ENCODE data around the gene CRTC3. TPM values are rescaled to one million over a fixed set of nuclear protein-coding genes. Genes with fewer than 3 reads are reported as not detected.
"Not testable (repeated sequence)": the region's sequence is repeated elsewhere in the genome, so short reads cannot be mapped to it uniquely, and the experiment has no call there.

Gene CRTC3
- total RNA-seq, 2 experiments from 2014 or later = 62.3 to 79.1 TPM

- H3K27ac Mint-ChIP-seq; DNase-seq; H3K27me3 Mint-ChIP-seq; H3K9me3 Mint-ChIP-seq (ENCODE audit: low read depth); ATAC-seq; CTCF ChIA-PET; H3K4me3 Mint-ChIP-seq: not testable (repeated sequence)
- Mint-ChIP-seq H3K4me1 (peaks cover 20% of the 10 kb centered on the region), H3K36me3 (peaks cover 11% of the 10 kb centered on the region)
These were observed 143.6 kb downstream of the CRTC3 start for GRCh38 chr15:90673357-90673756.

- Mint-ChIP-seq H3K9me3 (ENCODE audit: low read depth) (peaks cover 2% of the 10 kb centered on the region), H3K36me3 (peaks cover 13% of the 10 kb centered on the region), H3K4me1 (peaks cover 28% of the 10 kb centered on the region), H3K4me3 (no peak overlapping the region), H3K27me3 (peaks cover 5% of the 10 kb centered on the region), H3K27ac (no peak overlapping the region)
- no peak for ATAC-seq
- DNase-seq = no peak
- CTCF ChIA-PET = no interaction called here
These were observed 144.8 kb downstream of the CRTC3 start for GRCh38 chr15:90674476-90674875.

GRCh38 chr15:90675464-90675863, 145.7 kb downstream of the CRTC3 start:
- peaks cover 9% of the 10 kb centered on the region for H3K36me3 Mint-ChIP-seq
- ATAC-seq (no peak), DNase-seq (no peak)
- peaks cover 30% of the 10 kb centered on the region for H3K4me1 Mint-ChIP-seq
- no peak overlapping the region for H3K4me3 Mint-ChIP-seq
- H3K9me3 Mint-ChIP-seq (ENCODE audit: low read depth) = peaks cover 2% of the 10 kb centered on the region
- CTCF ChIA-PET = interaction anchor here (1.4 to 1.5 kb wide), 2 partner anchors 13 to 28 kb away, joined by 4 to 7 read pairs; no protein-coding TSS in a partner anchor
- no peak overlapping the region for H3K27ac Mint-ChIP-seq
- peaks cover 5% of the 10 kb centered on the region for H3K27me3 Mint-ChIP-seq

DNA sequence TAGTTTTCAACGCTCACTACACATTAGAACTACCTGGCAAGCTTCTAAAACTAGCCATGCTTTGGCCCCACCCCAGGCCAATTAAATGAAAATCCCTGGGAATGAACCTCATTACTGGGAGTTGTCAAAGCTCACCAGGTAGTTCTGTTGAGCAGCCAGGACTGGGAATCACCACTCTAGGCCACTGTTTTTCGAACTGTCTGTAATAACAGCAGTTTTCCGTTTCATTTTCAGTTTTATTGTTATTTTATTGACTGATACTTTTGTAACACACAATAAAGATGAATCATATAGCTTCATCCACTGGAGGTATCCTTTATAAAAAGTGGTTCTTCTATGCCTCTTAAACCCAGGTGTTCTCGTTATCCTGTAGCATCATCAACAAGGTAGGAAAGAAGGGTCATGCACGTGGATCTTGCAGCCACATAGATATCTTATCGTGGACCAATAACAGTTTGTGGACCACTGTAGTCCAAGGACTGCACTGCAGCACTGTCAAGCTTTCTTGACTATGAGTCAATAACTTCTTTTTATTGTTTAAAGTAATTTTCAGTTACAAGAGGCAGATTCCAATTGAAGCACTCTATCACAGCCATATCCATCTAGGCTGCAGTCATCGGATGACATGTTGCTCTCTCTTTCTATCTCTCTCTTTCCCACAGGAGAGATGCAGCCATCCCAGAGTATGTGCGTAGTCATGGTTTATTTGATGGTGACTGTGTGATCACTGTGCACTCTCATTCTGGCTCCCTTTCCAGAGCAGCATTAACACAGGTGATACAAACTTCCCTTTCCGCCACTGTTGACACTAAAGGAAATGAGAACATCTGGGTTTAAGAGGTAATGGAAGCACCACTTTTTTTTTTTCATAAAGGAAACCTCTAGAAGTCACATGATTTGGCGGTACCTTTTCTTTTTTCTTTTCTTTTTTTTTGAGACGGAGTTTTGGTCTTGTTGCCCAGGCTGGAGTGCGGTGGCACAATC, 148.4 kb downstream of the CRTC3 start:
- H3K4me1 Mint-ChIP-seq = peaks cover 35% of the 10 kb centered on the region
- CTCF ChIA-PET = interaction anchor here (0.5 to 3.3 kb wide), 11 partner anchors 8 to 590 kb away, joined by 3 to 32 read pairs (median 4); no protein-coding TSS in a partner anchor
- ATAC-seq = peak; percentile 75
- H3K9me3 Mint-ChIP-seq (ENCODE audit: low read depth) = peaks cover 2% of the 10 kb centered on the region
- H3K27ac Mint-ChIP-seq = peak overlapping the region; percentile 96
- no peak for DNase-seq
- no peaks in the 10 kb centered on the region for H3K27me3 Mint-ChIP-seq
- peaks cover 9% of the 10 kb centered on the region for H3K36me3 Mint-ChIP-seq
- H3K4me3 Mint-ChIP-seq = peak overlapping the region; percentile 46

GRCh38 chr15:90679959-90680358, 150.2 kb downstream of the CRTC3 start:
- Mint-ChIP-seq H3K36me3 (peaks cover 7% of the 10 kb centered on the region), H3K4me1 (peaks cover 44% of the 10 kb centered on the region), H3K9me3 (ENCODE audit: low read depth) (peaks cover 2% of the 10 kb centered on the region), H3K27ac (peak overlapping the region; percentile 18), H3K27me3 (no peaks in the 10 kb centered on the region), H3K4me3 (no peak overlapping the region)
- ATAC-seq (no peak), DNase-seq (no peak)
- CTCF ChIA-PET = interaction anchor here (1.6 to 2.1 kb wide), 2 partner anchors 32 to 206 kb away, joined by 3 to 5 read pairs; no protein-coding TSS in a partner anchor

DNA sequence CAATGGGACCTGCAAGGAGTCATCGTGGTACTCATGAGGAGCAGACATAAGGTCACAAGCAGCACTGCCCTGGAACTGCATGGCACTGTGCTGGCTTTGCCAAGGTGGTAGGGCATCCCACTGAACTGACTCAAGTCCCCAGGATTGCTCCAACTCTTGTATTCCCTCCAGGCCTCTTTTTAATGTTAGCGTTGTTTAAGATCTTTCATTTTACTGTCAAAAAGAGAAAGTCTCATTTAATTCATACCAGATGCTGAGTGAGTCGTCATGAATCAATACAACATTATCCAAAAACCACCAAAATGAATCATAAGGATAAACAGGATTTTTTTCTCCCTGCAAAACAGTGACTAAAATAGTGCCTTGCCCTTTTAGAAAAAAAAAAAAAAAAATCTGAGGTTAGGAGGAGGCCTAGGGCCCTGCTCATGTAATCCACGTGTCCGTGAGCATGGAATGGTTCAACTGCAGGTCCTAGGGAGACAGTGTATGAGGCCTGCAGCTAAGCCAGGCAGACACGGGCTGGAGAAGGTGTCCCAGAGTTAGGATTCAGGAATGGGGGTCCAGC, 150.7 kb downstream of the CRTC3 start:
- Mint-ChIP-seq H3K4me1 (peaks cover 49% of the 10 kb centered on the region), H3K4me3 (no peak overlapping the region), H3K27ac (no peak overlapping the region), H3K27me3 (no peaks in the 10 kb centered on the region), H3K9me3 (ENCODE audit: low read depth) (peaks cover 2% of the 10 kb centered on the region), H3K36me3 (peaks cover 9% of the 10 kb centered on the region)
- no peak for ATAC-seq
- no peak for DNase-seq
- CTCF ChIA-PET = interaction anchor here (2.1 kb wide), 1 partner anchor 33 kb away, joined by 5 read pairs; no protein-coding TSS in a partner anchor

- H3K36me3 Mint-ChIP-seq = peaks cover 10% of the 10 kb centered on the region
- H3K27ac Mint-ChIP-seq = no peak overlapping the region
- CTCF ChIA-PET = interaction anchor here (2.1 kb wide), 1 partner anchor 33 kb away, joined by 5 read pairs; no protein-coding TSS in a partner anchor
- H3K4me3 Mint-ChIP-seq = no peak overlapping the region
- H3K27me3 Mint-ChIP-seq = no peaks in the 10 kb centered on the region
- ATAC-seq (no peak), DNase-seq (no peak)
- peaks cover 54% of the 10 kb centered on the region for H3K4me1 Mint-ChIP-seq
- H3K9me3 Mint-ChIP-seq (ENCODE audit: low read depth) = peaks cover 2% of the 10 kb centered on the region
These were observed 151.3 kb downstream of the CRTC3 start for GRCh38 chr15:90681056-90681455.

GRCh38 chr15:90681480-90681879, 151.8 kb downstream of the CRTC3 start:
- Mint-ChIP-seq H3K4me3 (no peak overlapping the region), H3K36me3 (peaks cover 8% of the 10 kb centered on the region), H3K27ac (no peak overlapping the region), H3K4me1 (peaks cover 56% of the 10 kb centered on the region), H3K9me3 (ENCODE audit: low read depth) (peaks cover 2% of the 10 kb centered on the region), H3K27me3 (no peaks in the 10 kb centered on the region)
- no peak for DNase-seq
- CTCF ChIA-PET = interaction anchor here (2.1 kb wide), 1 partner anchor 34 kb away, joined by 5 read pairs; no protein-coding TSS in a partner anchor
- ATAC-seq = no peak

DNA sequence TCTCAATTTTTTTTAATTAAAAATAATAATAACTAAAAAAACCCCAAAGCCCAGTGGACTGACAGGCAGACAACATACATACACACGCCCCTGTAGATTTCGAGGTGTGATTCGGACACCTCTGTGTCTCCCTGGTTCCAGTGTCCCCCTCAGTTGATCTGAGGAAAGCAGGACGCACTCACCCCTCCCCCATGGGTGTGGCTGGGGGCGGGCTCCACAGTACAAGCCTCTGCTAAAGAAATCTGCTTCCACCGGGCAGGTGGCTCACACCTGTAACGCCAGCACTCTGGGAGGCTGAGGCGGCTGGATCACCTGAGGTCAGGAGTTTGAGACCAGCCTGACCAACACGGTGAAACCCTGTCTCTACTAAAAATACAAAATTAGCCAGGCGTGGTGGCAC, 153.6 kb downstream of the CRTC3 start:
- DNase-seq = no peak
- Mint-ChIP-seq H3K27me3 (no peaks in the 10 kb centered on the region), H3K9me3 (ENCODE audit: low read depth) (no peaks in the 10 kb centered on the region), H3K4me3 (no peak overlapping the region), H3K4me1 (peaks cover 63% of the 10 kb centered on the region), H3K36me3 (peaks cover 14% of the 10 kb centered on the region), H3K27ac (no peak overlapping the region)
- ATAC-seq = no peak
- CTCF ChIA-PET = interaction anchor here (0.7 to 1.2 kb wide), 2 partner anchors 10 to 33 kb away, joined by 3 read pairs; no protein-coding TSS in a partner anchor

GRCh38 chr15:90683876-90684275, 154.2 kb downstream of the CRTC3 start:
- Mint-ChIP-seq H3K36me3 (peaks cover 18% of the 10 kb centered on the region), H3K4me3 (no peak overlapping the region), H3K27ac (peak overlapping the region; percentile 3), H3K27me3 (no peaks in the 10 kb centered on the region), H3K4me1 (peaks cover 61% of the 10 kb centered on the region), H3K9me3 (ENCODE audit: low read depth) (no peaks in the 10 kb centered on the region)
- ATAC-seq (no peak), DNase-seq (no peak)
- CTCF ChIA-PET = interaction anchor here (1.2 kb wide), 1 partner anchor 34 kb away, joined by 3 read pairs; no protein-coding TSS in a partner anchor

- H3K27me3 Mint-ChIP-seq = no peaks in the 10 kb centered on the region
- H3K9me3 Mint-ChIP-seq (ENCODE audit: low read depth) = no peaks in the 10 kb centered on the region
- peak overlapping the region; percentile 3 for H3K27ac Mint-ChIP-seq
- H3K4me1 Mint-ChIP-seq = peaks cover 58% of the 10 kb centered on the region
- DNase-seq = no peak
- CTCF ChIA-PET = interaction anchor here (1.2 kb wide), 1 partner anchor 34 kb away, joined by 3 read pairs; no protein-coding TSS in a partner anchor
- H3K4me3 Mint-ChIP-seq = no peak overlapping the region
- peaks cover 18% of the 10 kb centered on the region for H3K36me3 Mint-ChIP-seq
- ATAC-seq = no peak
These were observed 154.6 kb downstream of the CRTC3 start for GRCh38 chr15:90684281-90684680.

GRCh38 chr15:90685591-90686434, 156.1 kb downstream of the CRTC3 start:
- CTCF ChIA-PET = interaction anchor here (0.9 to 2.0 kb wide), 10 partner anchors 8 to 217 kb away, joined by 3 to 15 read pairs (median 3); partner anchors contain the start of gene MAN2A2
- peak overlapping the region; percentile 96 for H3K27ac Mint-ChIP-seq
- H3K27me3 Mint-ChIP-seq = no peaks in the 10 kb centered on the region
- ATAC-seq (no peak), DNase-seq (no peak)
- peaks cover 53% of the 10 kb centered on the region for H3K4me1 Mint-ChIP-seq
- peaks cover 2% of the 10 kb centered on the region for H3K9me3 Mint-ChIP-seq (ENCODE audit: low read depth)
- H3K36me3 Mint-ChIP-seq = peaks cover 24% of the 10 kb centered on the region
- H3K4me3 Mint-ChIP-seq = no peak overlapping the region

Measured in activated CD8-positive, alpha-beta memory T cell treated with anti-CD3 and anti-CD28 coated beads, Interleukin-2, amount 10 ng/mL, durations not matched to agents 7 days and 5 days (primary cell).